Measurements from ENCODE around the gene COL24A1. TPM values are rescaled to one million over a fixed set of nuclear protein-coding genes. Genes with fewer than 3 reads are reported as not detected.

The COL24A1 gene
- total RNA-seq, 1 donor from 2014 or later = under 0.01 TPM

GRCh38 chr1:85934516-85934915, 222.1 kb downstream of the COL24A1 start:
- no peak for TF ChIP-seq CTCF (IDR thresholded peaks at IDR 0.05; ENCODE audit: insufficient read depth, low read length, severe bottlenecking)
- no peak overlapping the region for H3K4me3 ChIP-seq (ENCODE audit: low read depth, low read length)
- DNase-seq (ENCODE audit: low read depth) (no peak), FAIRE-seq (no peak)
- no peaks in the 10 kb centered on the region for H3K36me3 ChIP-seq (ENCODE audit: control insufficient read depth, insufficient read depth, low read length)
- no peaks in the 10 kb centered on the region for H3K27me3 ChIP-seq (ENCODE audit: control insufficient read depth, insufficient read depth, low read length)

GRCh38 chr1:85933961-85934360, 222.6 kb downstream of the COL24A1 start:
- no peak for FAIRE-seq
- no peak for TF ChIP-seq CTCF (IDR thresholded peaks at IDR 0.05; ENCODE audit: insufficient read depth, low read length, severe bottlenecking)
- DNase-seq (ENCODE audit: low read depth) = no peak

GRCh38 chr1:85911742-85912141, 244.8 kb downstream of the COL24A1 start:
- no peak for FAIRE-seq
- DNase-seq (ENCODE audit: low read depth) = peak; percentile 15
- Histone ChIP-seq H3K27me3 (ENCODE audit: control insufficient read depth, insufficient read depth, low read length) (no peaks in the 10 kb centered on the region), H3K36me3 (ENCODE audit: control insufficient read depth, insufficient read depth, low read length) (no peaks in the 10 kb centered on the region), H3K4me3 (ENCODE audit: low read depth, low read length) (no peak overlapping the region)
- TF ChIP-seq CTCF (IDR thresholded peaks at IDR 0.05; ENCODE audit: insufficient read depth, low read length, severe bottlenecking) = no peak

More at GRCh38 chr1:85933961-85934360, 222.6 kb downstream of the COL24A1 start:
- H3K4me3 ChIP-seq (ENCODE audit: low read depth, low read length) = no peak overlapping the region
- no peaks in the 10 kb centered on the region for H3K36me3 ChIP-seq (ENCODE audit: control insufficient read depth, insufficient read depth, low read length)
- no peaks in the 10 kb centered on the region for H3K27me3 ChIP-seq (ENCODE audit: control insufficient read depth, insufficient read depth, low read length)

- Histone ChIP-seq H3K36me3 (ENCODE audit: control insufficient read depth, insufficient read depth, low read length) (no peaks in the 10 kb centered on the region), H3K27me3 (ENCODE audit: control insufficient read depth, insufficient read depth, low read length) (no peaks in the 10 kb centered on the region), H3K4me3 (ENCODE audit: low read depth, low read length) (no peak overlapping the region)
- FAIRE-seq (no peak), DNase-seq (ENCODE audit: low read depth) (no peak)
- TF ChIP-seq CTCF (IDR thresholded peaks at IDR 0.05; ENCODE audit: insufficient read depth, low read length, severe bottlenecking) = no peak
These were observed 255.7 kb downstream of the COL24A1 start for GRCh38 chr1:85900921-85901320.

- no peak for TF ChIP-seq CTCF (IDR thresholded peaks at IDR 0.05; ENCODE audit: insufficient read depth, low read length, severe bottlenecking)
- Histone ChIP-seq H3K27me3 (ENCODE audit: control insufficient read depth, insufficient read depth, low read length) (no peaks in the 10 kb centered on the region), H3K4me3 (ENCODE audit: low read depth, low read length) (no peak overlapping the region), H3K36me3 (ENCODE audit: control insufficient read depth, insufficient read depth, low read length) (no peaks in the 10 kb centered on the region)
- FAIRE-seq (no peak), DNase-seq (ENCODE audit: low read depth) (no peak)
These were observed 257.7 kb downstream of the COL24A1 start for GRCh38 chr1:85898861-85899260.

- DNase-seq (ENCODE audit: low read depth) (peak; percentile 34), FAIRE-seq (no peak)
- Histone ChIP-seq H3K36me3 (ENCODE audit: control insufficient read depth, insufficient read depth, low read length) (no peaks in the 10 kb centered on the region), H3K4me3 (ENCODE audit: low read depth, low read length) (no peak overlapping the region), H3K27me3 (ENCODE audit: control insufficient read depth, insufficient read depth, low read length) (no peaks in the 10 kb centered on the region)
- peak; percentile 10 for TF ChIP-seq CTCF (IDR thresholded peaks at IDR 0.05; ENCODE audit: insufficient read depth, low read length, severe bottlenecking)
These were observed 261.9 kb downstream of the COL24A1 start for GRCh38 chr1:85894651-85895050.

Data from bronchial epithelial cell (primary cell).